Measurements from ENCODE around the gene NBAS.

- TF ChIP-seq EZH2 (IDR thresholded peaks at IDR 0.05; ENCODE audit: low read length) = no peak
- TF ChIP-seq, protein P1, sequence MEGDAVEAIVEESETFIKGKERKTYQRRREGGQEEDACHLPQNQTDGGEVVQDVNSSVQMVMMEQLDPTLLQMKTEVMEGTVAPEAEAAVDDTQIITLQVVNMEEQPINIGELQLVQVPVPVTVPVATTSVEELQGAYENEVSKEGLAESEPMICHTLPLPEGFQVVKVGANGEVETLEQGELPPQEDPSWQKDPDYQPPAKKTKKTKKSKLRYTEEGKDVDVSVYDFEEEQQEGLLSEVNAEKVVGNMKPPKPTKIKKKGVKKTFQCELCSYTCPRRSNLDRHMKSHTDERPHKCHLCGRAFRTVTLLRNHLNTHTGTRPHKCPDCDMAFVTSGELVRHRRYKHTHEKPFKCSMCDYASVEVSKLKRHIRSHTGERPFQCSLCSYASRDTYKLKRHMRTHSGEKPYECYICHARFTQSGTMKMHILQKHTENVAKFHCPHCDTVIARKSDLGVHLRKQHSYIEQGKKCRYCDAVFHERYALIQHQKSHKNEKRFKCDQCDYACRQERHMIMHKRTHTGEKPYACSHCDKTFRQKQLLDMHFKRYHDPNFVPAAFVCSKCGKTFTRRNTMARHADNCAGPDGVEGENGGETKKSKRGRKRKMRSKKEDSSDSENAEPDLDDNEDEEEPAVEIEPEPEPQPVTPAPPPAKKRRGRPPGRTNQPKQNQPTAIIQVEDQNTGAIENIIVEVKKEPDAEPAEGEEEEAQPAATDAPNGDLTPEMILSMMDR (optimal IDR thresholded peaks at IDR 0.05 in 1 of 3, IDR thresholded peaks at IDR 0.05 in 1 of 3, conservative IDR thresholded peaks at IDR 0.05 in 1 of 3; ENCODE audit: extremely low read depth in 1 of 3, insufficient read depth in 2 of 3, low read length in 3 of 3) = no peak
These were observed 133.1 kb downstream of the NBAS start for GRCh38 chr2:15427987-15428386.

All from keratinocyte (primary cell).